A549 (cell line): ENCODE data around the gene PLXNC1.

Source experiments
- CTCF ChIP-seq: fragments of >200 bp; sonication (Bioruptor Twin); formaldehyde crosslinking; IDR thresholded peaks from 3 replicates; pipeline ENCODE4 v1.5.1; 2016
- EP300 ChIP-seq, 2 experiments: fragments of >200 bp; sonication (Bioruptor Twin); formaldehyde crosslinking; IDR thresholded peaks; 2 replicates in 1 of 2; 3 replicates in 1 of 2; pipeline ENCODE4 v1.6.1; 2016 to 2017
- FOSL2 ChIP-seq, 2 experiments: fragments of 450-650 bp in 1 of 2; fragments of >200 bp in 1 of 2; sonication (Bioruptor Twin) in 1 of 2; formaldehyde crosslinking; IDR thresholded peaks; 2 replicates each; pipeline versions ENCODE4 v1.5.0 to v1.6.1; 2016 to 2020; ENCODE audit warnings: mild to moderate bottlenecking in 1 of 2, moderate library complexity in 1 of 2
- HDAC2 ChIP-seq: fragments of 200-600 bp; sonication (generic); IDR thresholded peaks from 2 replicates; pipeline ENCODE4 v1.6.1; 2016
- HEYL ChIP-seq: fragments of 250-450 bp; sonication (Bioruptor Pico); IDR thresholded peaks from 2 replicates; pipeline ENCODE4 v1.8.0; 2021; ENCODE audit warnings: mild to moderate bottlenecking, moderate library complexity
- JUN ChIP-seq, 2 experiments: fragments of >200 bp; sonication (Bioruptor Twin); formaldehyde crosslinking; IDR thresholded peaks; 2 replicates in 1 of 2; 3 replicates in 1 of 2; pipeline ENCODE4 v1.6.1; 2016 to 2017
- KDM5A ChIP-seq: fragments of 200-600 bp; sonication (generic); IDR thresholded peaks from 2 replicates; pipeline ENCODE4 v1.6.1; 2016; ENCODE audit warnings: antibody characterized with exemption, mild to moderate bottlenecking
- MAZ ChIP-seq: fragments of 150-350 bp; IDR thresholded peaks from 2 replicates; pipeline ENCODE4 v1.6.1; 2014; ENCODE audit warnings: antibody characterized with exemption, low read depth, low read length, borderline replicate concordance
- NFE2L2 ChIP-seq: fragments of 150-350 bp; conservative IDR thresholded peaks from 2 replicates; pipeline ENCODE4 v1.6.1; 2014; ENCODE audit warnings: low read length
- RAD21 ChIP-seq, 2 experiments: fragments of >200 bp in 1 of 2; sonication (Bioruptor Twin) in 1 of 2; formaldehyde crosslinking in 1 of 2; IDR thresholded peaks in 1 of 2; conservative IDR thresholded peaks in 1 of 2; 2 replicates in 1 of 2; 3 replicates in 1 of 2; pipeline ENCODE4 v1.6.1; 2012 to 2018; ENCODE audit warnings: inconsistent platforms in 1 of 2
- REST ChIP-seq: fragments of 200-600 bp; sonication (generic); IDR thresholded peaks from 2 replicates; pipeline ENCODE4 v1.6.1; 2016; ENCODE audit warnings: antibody characterized with exemption, mild to moderate bottlenecking, moderate library complexity
- SMC3 ChIP-seq: fragments of >200 bp; sonication (Bioruptor Twin); formaldehyde crosslinking; IDR thresholded peaks from 3 replicates; pipeline ENCODE4 v1.6.1; 2018; ENCODE audit warnings: inconsistent platforms
- ZSCAN20 ChIP-seq: fragments of 250-450 bp; sonication (Bioruptor Pico); IDR thresholded peaks from 2 replicates; pipeline ENCODE4 v1.8.0; 2022; ENCODE audit warnings: mild to moderate bottlenecking, moderate library complexity
- TF ChIP-seq, protein P1 (sequence below): fragments of 450-650 bp; IDR thresholded peaks from 2 replicates; pipeline ENCODE4 v1.6.1; 2014; ENCODE audit warnings: antibody characterized with exemption

- TF ChIP-seq JUN (IDR thresholded peaks at IDR 0.05) (no peak), CTCF (no peak), ZSCAN20 (no peak), MAZ (no peak), EP300 (IDR thresholded peaks at IDR 0.05) (no peak), REST (no peak), NFE2L2 (no peak), KDM5A (no peak), RAD21 (conservative IDR thresholded peaks at IDR 0.05 in 1 of 2, IDR thresholded peaks at IDR 0.05 in 1 of 2) (no peak), HDAC2 (no peak), FOSL2 (IDR thresholded peaks at IDR 0.05) (no peak), FOSL2 (CRISPR knock-in tag; IDR thresholded peaks at IDR 0.05) (no peak), SMC3 (no peak), HEYL (CRISPR knock-in tag) (no peak)
- TF ChIP-seq, protein P1, sequence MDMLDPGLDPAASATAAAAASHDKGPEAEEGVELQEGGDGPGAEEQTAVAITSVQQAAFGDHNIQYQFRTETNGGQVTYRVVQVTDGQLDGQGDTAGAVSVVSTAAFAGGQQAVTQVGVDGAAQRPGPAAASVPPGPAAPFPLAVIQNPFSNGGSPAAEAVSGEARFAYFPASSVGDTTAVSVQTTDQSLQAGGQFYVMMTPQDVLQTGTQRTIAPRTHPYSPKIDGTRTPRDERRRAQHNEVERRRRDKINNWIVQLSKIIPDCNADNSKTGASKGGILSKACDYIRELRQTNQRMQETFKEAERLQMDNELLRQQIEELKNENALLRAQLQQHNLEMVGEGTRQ = no peak
These were observed 60.2 kb downstream of the PLXNC1 start for GRCh38 chr12:94208622-94208966.
